HepG2 (cell line): Measurements from ENCODE around the gene SGPL1. TPM values are rescaled to one million over a fixed set of nuclear protein-coding genes. Genes with fewer than 3 reads are reported as not detected.

Experiments
- BCL6 ChIP-seq: IDR thresholded peaks from 2 replicates; pipeline ENCODE4 v1.6.1; 2016; ENCODE audit warnings: missing genetic modification reagents, missing compliant biosample characterization
- GTF2F1 ChIP-seq: fragments of 150-350 bp; IDR thresholded peaks from 2 replicates; pipeline ENCODE4 v1.6.1; 2014; ENCODE audit warnings: low read length
- HDAC1 ChIP-seq: sonication (generic); formaldehyde crosslinking; IDR thresholded peaks from 2 replicates; pipeline ENCODE4 v1.5.1; 2020; ENCODE audit warnings: mild to moderate bottlenecking, missing genetic modification reagents
- HDAC2 ChIP-seq: sonication (generic); formaldehyde crosslinking; IDR thresholded peaks from 2 replicates; pipeline ENCODE4 v1.4.0; 2020; ENCODE audit warnings: missing genetic modification reagents
- MTA1 ChIP-seq: sonication (generic); formaldehyde crosslinking; IDR thresholded peaks from 2 replicates; pipeline ENCODE4 v1.4.0; 2020; ENCODE audit warnings: missing genetic modification reagents, mild to moderate bottlenecking, borderline replicate concordance
- RELA ChIP-seq: sonication (generic); formaldehyde crosslinking; IDR thresholded peaks from 2 replicates; pipeline ENCODE4 v1.4.0; 2020; ENCODE audit warnings: missing genetic modification reagents
- SALL1 ChIP-seq: sonication (generic); formaldehyde crosslinking; IDR thresholded peaks from 2 replicates; pipeline ENCODE4 v1.8.0; 2022; ENCODE audit warnings: mild to moderate bottlenecking, missing genetic modification reagents
- SP140L ChIP-seq: sonication (generic); formaldehyde crosslinking; IDR thresholded peaks from 2 replicates; pipeline ENCODE4 v1.4.0; 2020; ENCODE audit warnings: missing genetic modification reagents, borderline replicate concordance
- ZFX ChIP-seq: sonication (generic); formaldehyde crosslinking; IDR thresholded peaks from 2 replicates; pipeline ENCODE4 v1.4.0; 2020; ENCODE audit warnings: mild to moderate bottlenecking, low read depth, missing genetic modification reagents, moderate library complexity
- ZMYM2 ChIP-seq: sonication (generic); formaldehyde crosslinking; IDR thresholded peaks from 2 replicates; pipeline ENCODE4 v1.8.0; 2022; ENCODE audit warnings: mild to moderate bottlenecking, missing genetic modification reagents
- ZNF12 ChIP-seq: sonication (generic); formaldehyde crosslinking; IDR thresholded peaks from 2 replicates; pipeline ENCODE4 v1.5.0; 2020; ENCODE audit warnings: missing genetic modification reagents
- ZNF34 ChIP-seq: sonication (generic); formaldehyde crosslinking; IDR thresholded peaks from 2 replicates; pipeline ENCODE4 v1.4.0; 2020; ENCODE audit warnings: mild to moderate bottlenecking, missing genetic modification reagents, borderline replicate concordance
- ZNF510 ChIP-seq: sonication (generic); formaldehyde crosslinking; IDR thresholded peaks from 2 replicates; pipeline ENCODE4 v1.4.0; 2020; ENCODE audit warnings: low read depth, mild to moderate bottlenecking, missing genetic modification reagents
- polyA plus RNA-seq, 8 experiments: library from polyadenylated mRNA; depleted of rRNA in 3 of 8; stranded (reverse) in 7 of 8; unstranded in 1 of 8; fragments of >200 nt; fragmentation: Illumina TruSeq in 4 of 8; extraction: Trizol in 4 of 8; gene quantifications; 2 replicates each; pipeline versions ENCODE4 v1.2.1 to v1.2.3, GENCODE V29; 2011 to 2016; ENCODE audit warnings: low read depth in 4 of 8, missing spikeins in 1 of 8, mixed read lengths in 1 of 8; ENCODE audit not compliant: insufficient read depth in 1 of 8
- total RNA-seq, 5 experiments: library from RNA; depleted of rRNA; stranded (reverse); fragments of >200 nt; fragmentation: Illumina TruSeq; extraction: Trizol; gene quantifications; 2 replicates each; pipeline ENCODE4 v1.2.3, GENCODE V29; 2016; ENCODE audit warnings: low read depth in 1 of 5
- TF ChIP-seq, protein P1 (sequence below): IDR thresholded peaks from 2 replicates; pipeline ENCODE4 v1.6.1; 2016
- TF ChIP-seq, protein P2 (sequence below): IDR thresholded peaks from 2 replicates; pipeline ENCODE4 v1.6.1; 2016; ENCODE audit warnings: mild to moderate bottlenecking, missing biosample characterization, missing genetic modification reagents
- TF ChIP-seq, protein P3 (sequence below): sonication (generic); formaldehyde crosslinking; IDR thresholded peaks from 2 replicates; pipeline ENCODE4; 2020; ENCODE audit warnings: missing genetic modification reagents, mild to moderate bottlenecking, borderline replicate concordance
- TF ChIP-seq, protein P4 (sequence below): sonication (generic); formaldehyde crosslinking; IDR thresholded peaks from 2 replicates; pipeline ENCODE4 v1.5.0; 2020; ENCODE audit warnings: missing genetic modification reagents, mild to moderate bottlenecking, borderline replicate concordance
- TF ChIP-seq, protein P5 (sequence below): IDR thresholded peaks from 2 replicates; pipeline ENCODE4 v1.6.1; 2016
- TF ChIP-seq, protein P6 (sequence below): IDR thresholded peaks from 2 replicates; pipeline ENCODE4 v1.6.1; 2012; ENCODE audit warnings: inconsistent platforms
- TF ChIP-seq, protein P7 (sequence below): sonication (generic); formaldehyde crosslinking; IDR thresholded peaks from 2 replicates; pipeline ENCODE4 v1.4.0; 2020; ENCODE audit warnings: missing genetic modification reagents, borderline replicate concordance

SGPL1 gene
- total and polyA plus RNA-seq, 2 of the 13 experiments (the other 11 are each of a cell fraction or from before 2014, with no cell fraction given), result 17.6 to 25.0 TPM

DNA sequence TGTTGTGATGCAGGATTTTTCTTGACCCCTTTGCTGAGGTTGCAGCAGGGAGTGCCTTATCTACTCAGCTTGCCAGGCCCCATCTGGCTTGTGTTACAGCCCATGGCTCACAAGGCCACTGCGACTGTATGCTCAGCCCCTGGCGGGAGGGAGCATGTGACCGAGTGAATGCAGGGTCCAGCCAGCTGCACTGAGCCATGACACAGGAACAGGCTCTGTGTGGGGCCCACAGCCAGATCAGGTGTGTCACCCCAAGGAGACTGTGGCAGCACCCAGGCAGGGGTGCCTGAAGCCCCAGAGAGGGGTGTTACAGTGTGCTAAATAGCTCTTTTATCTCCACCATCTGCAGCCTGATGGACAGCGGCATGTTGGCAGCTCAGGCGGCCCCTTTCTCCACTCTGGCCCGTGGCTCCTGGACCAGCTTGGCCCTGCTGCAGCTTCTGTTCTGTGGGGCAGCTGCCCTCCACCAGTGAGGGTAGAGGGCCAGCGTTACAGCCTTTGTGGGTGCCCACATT, 75.2 kb downstream of the SGPL1 start (continued):
- TF ChIP-seq, protein P1, sequence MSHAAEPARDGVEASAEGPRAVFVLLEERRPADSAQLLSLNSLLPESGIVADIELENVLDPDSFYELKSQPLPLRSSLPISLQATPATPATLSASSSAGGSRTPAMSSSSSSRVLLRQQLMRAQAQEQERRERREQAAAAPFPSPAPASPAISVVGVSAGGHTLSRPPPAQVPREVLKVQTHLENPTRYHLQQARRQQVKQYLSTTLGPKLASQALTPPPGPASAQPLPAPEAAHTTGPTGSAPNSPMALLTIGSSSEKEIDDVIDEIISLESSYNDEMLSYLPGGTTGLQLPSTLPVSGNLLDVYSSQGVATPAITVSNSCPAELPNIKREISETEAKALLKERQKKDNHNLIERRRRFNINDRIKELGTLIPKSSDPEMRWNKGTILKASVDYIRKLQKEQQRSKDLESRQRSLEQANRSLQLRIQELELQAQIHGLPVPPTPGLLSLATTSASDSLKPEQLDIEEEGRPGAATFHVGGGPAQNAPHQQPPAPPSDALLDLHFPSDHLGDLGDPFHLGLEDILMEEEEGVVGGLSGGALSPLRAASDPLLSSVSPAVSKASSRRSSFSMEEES (CRISPR knock-in tag), result peak; percentile 92
- TF ChIP-seq, protein P2, sequence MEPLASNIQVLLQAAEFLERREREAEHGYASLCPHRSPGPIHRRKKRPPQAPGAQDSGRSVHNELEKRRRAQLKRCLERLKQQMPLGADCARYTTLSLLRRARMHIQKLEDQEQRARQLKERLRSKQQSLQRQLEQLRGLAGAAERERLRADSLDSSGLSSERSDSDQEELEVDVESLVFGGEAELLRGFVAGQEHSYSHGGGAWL (CRISPR knock-in tag), result 0 out of 2 replicates have a peak, but pooled peaks have one; percentile 28
- no peak for TF ChIP-seq RELA (CRISPR knock-in tag)
- TF ChIP-seq BCL6 (CRISPR knock-in tag), result 0 out of 2 replicates have a peak, but pooled peaks have one; percentile 38
- TF ChIP-seq, protein P3, sequence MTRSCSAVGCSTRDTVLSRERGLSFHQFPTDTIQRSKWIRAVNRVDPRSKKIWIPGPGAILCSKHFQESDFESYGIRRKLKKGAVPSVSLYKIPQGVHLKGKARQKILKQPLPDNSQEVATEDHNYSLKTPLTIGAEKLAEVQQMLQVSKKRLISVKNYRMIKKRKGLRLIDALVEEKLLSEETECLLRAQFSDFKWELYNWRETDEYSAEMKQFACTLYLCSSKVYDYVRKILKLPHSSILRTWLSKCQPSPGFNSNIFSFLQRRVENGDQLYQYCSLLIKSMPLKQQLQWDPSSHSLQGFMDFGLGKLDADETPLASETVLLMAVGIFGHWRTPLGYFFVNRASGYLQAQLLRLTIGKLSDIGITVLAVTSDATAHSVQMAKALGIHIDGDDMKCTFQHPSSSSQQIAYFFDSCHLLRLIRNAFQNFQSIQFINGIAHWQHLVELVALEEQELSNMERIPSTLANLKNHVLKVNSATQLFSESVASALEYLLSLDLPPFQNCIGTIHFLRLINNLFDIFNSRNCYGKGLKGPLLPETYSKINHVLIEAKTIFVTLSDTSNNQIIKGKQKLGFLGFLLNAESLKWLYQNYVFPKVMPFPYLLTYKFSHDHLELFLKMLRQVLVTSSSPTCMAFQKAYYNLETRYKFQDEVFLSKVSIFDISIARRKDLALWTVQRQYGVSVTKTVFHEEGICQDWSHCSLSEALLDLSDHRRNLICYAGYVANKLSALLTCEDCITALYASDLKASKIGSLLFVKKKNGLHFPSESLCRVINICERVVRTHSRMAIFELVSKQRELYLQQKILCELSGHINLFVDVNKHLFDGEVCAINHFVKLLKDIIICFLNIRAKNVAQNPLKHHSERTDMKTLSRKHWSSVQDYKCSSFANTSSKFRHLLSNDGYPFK (CRISPR knock-in tag), result peak; percentile 42; the same call in 1 of the 2 replicates
- peak; percentile 72; the same call in 1 of the 2 replicates for TF ChIP-seq SALL1 (CRISPR knock-in tag)
- TF ChIP-seq, protein P4, sequence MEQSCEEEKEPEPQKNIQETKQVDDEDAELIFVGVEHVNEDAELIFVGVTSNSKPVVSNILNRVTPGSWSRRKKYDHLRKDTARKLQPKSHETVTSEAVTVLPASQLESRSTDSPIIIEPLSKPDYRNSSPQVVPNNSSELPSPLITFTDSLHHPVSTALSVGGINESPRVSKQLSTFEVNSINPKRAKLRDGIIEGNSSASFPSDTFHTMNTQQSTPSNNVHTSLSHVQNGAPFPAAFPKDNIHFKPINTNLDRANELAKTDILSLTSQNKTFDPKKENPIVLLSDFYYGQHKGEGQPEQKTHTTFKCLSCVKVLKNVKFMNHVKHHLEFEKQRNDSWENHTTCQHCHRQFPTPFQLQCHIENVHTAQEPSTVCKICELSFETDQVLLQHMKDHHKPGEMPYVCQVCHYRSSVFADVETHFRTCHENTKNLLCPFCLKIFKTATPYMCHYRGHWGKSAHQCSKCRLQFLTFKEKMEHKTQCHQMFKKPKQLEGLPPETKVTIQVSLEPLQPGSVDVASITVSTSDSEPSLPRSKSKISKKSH, result peak; percentile 56; the same call in 1 of the 2 replicates
- TF ChIP-seq ZNF510 (CRISPR knock-in tag), result no peak
- TF ChIP-seq, protein P5, sequence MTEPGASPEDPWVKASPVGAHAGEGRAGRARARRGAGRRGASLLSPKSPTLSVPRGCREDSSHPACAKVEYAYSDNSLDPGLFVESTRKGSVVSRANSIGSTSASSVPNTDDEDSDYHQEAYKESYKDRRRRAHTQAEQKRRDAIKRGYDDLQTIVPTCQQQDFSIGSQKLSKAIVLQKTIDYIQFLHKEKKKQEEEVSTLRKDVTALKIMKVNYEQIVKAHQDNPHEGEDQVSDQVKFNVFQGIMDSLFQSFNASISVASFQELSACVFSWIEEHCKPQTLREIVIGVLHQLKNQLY, result 0 out of 2 replicates have a peak, but pooled peaks have one; percentile 31
- no peak for TF ChIP-seq GTF2F1
- TF ChIP-seq, protein P6, sequence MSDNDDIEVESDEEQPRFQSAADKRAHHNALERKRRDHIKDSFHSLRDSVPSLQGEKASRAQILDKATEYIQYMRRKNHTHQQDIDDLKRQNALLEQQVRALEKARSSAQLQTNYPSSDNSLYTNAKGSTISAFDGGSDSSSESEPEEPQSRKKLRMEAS, result peak; percentile 87
- TF ChIP-seq ZNF34, result no peak
- TF ChIP-seq MTA1 (CRISPR knock-in tag), result 0 out of 2 replicates have a peak, but pooled peaks have one; percentile 29
- TF ChIP-seq HDAC1, result peak; percentile 56; the same call in 1 of the 2 replicates
- no peak for TF ChIP-seq ZMYM2 (CRISPR knock-in tag)
- peak; percentile 83 for TF ChIP-seq ZFX (CRISPR knock-in tag)
- TF ChIP-seq SP140L (CRISPR knock-in tag), result no peak
- peak; percentile 45; the same call in 1 of the 2 replicates for TF ChIP-seq HDAC2 (CRISPR knock-in tag)
- TF ChIP-seq, protein P7, sequence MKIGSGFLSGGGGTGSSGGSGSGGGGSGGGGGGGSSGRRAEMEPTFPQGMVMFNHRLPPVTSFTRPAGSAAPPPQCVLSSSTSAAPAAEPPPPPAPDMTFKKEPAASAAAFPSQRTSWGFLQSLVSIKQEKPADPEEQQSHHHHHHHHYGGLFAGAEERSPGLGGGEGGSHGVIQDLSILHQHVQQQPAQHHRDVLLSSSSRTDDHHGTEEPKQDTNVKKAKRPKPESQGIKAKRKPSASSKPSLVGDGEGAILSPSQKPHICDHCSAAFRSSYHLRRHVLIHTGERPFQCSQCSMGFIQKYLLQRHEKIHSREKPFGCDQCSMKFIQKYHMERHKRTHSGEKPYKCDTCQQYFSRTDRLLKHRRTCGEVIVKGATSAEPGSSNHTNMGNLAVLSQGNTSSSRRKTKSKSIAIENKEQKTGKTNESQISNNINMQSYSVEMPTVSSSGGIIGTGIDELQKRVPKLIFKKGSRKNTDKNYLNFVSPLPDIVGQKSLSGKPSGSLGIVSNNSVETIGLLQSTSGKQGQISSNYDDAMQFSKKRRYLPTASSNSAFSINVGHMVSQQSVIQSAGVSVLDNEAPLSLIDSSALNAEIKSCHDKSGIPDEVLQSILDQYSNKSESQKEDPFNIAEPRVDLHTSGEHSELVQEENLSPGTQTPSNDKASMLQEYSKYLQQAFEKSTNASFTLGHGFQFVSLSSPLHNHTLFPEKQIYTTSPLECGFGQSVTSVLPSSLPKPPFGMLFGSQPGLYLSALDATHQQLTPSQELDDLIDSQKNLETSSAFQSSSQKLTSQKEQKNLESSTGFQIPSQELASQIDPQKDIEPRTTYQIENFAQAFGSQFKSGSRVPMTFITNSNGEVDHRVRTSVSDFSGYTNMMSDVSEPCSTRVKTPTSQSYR (CRISPR knock-in tag), result no peak; the same call in 1 of the 2 replicates
- no peak for TF ChIP-seq ZNF12
